Endodermal cell (in vitro differentiated cells): ENCODE measurements around the gene CLEC11A. TPM values are rescaled to one million over a fixed set of nuclear protein-coding genes. Genes with fewer than 3 reads are reported as not detected.

Experiments used
- DNase-seq: peaks from one replicate; pipeline ENCODE4 v3.0.0-alpha.2; 2017
- H3K27ac ChIP-seq: 2 replicates; pipeline ENCODE4 v1.5.1; 2013; ENCODE audit warnings: mild to moderate bottlenecking, low read depth, low read length, moderate library complexity
- H3K27me3 ChIP-seq: 2 replicates; pipeline ENCODE4 v1.6.1; 2013; ENCODE audit warnings: mild to moderate bottlenecking, low read length, moderate library complexity; ENCODE audit not compliant: insufficient read depth, control insufficient read depth, poor library complexity, severe bottlenecking
- H3K36me3 ChIP-seq: 2 replicates; pipeline ENCODE4 v1.7.0; 2013; ENCODE audit warnings: mild to moderate bottlenecking, low read length, moderate library complexity; ENCODE audit not compliant: control insufficient read depth, insufficient read depth
- H3K4me1 ChIP-seq: one replicate; pipeline ENCODE4 v1.7.0; 2013; ENCODE audit warnings: low read length; ENCODE audit not compliant: control insufficient read depth, insufficient read depth
- H3K4me3 ChIP-seq: 2 replicates; pipeline ENCODE4 v1.5.1; 2013; ENCODE audit warnings: mild to moderate bottlenecking, low read length, moderate library complexity
- H3K9ac ChIP-seq: 2 replicates; pipeline ENCODE4 v1.6.1; 2013; ENCODE audit warnings: mild to moderate bottlenecking, low read length, moderate library complexity; ENCODE audit not compliant: poor library complexity, severe bottlenecking; ENCODE audit errors: extremely low read depth
- H3K9me3 ChIP-seq: 2 replicates; pipeline ENCODE4 v1.6.1; 2013; ENCODE audit warnings: mild to moderate bottlenecking, low read length, moderate library complexity; ENCODE audit not compliant: control insufficient read depth
- H3K27ac Mint-ChIP-seq: 2 replicates; pipeline ENCODE4 v1.8.0; 2020; ENCODE audit warnings: mixed read lengths
- H3K27me3 Mint-ChIP-seq: 2 replicates; pipeline ENCODE4 v1.8.0; 2021; ENCODE audit warnings: mild to moderate bottlenecking, mixed read lengths; ENCODE audit not compliant: insufficient read depth
- H3K36me3 Mint-ChIP-seq: 2 replicates; pipeline ENCODE4 v1.8.0; 2020; ENCODE audit warnings: low read depth, mixed read lengths
- H3K4me1 Mint-ChIP-seq: 2 replicates; pipeline ENCODE4 v1.8.0; 2020; ENCODE audit warnings: mixed read lengths
- H3K4me3 Mint-ChIP-seq: 2 replicates; pipeline ENCODE4 v1.8.0; 2020; ENCODE audit warnings: mild to moderate bottlenecking, moderate library complexity, mixed read lengths
- H3K9me3 Mint-ChIP-seq: 2 replicates; pipeline ENCODE4 v1.8.0; 2020; ENCODE audit warnings: mild to moderate bottlenecking, mixed read lengths
- WGBS, 2 experiments: methylation state at CpG; one replicate each; pipeline versions ENCODE4 v1.1.5 to v1.1.7; 2013; ENCODE audit warnings: missing lambda C conversion rate in 2 of 2, mixed read lengths in 1 of 2; ENCODE audit not compliant: insufficient coverage in 1 of 2, insufficient read length in 1 of 2; 5-methylcytosine and 5-hydroxymethylcytosine counted together
- total RNA-seq, 2 donors: library from RNA; stranded (reverse); fragmentation: NEBNext Ultra II Directional in 1 of 2; extraction: Animal tissue kit (Norgen Biotek cat#: 25700) in 1 of 2; gene quantifications; 2 replicates in 1 of 2; 3 replicates in 1 of 2; pipeline ENCODE4 v1.2.1, GENCODE V29; 2021
- TF ChIP-seq, protein P1 (sequence below): fragments of 200-600 bp; sonication (generic); conservative IDR thresholded peaks from 2 replicates; pipeline ENCODE4 v1.5.0; 2021; ENCODE audit warnings: antibody characterized with exemption, mild to moderate bottlenecking

The CLEC11A gene
- total RNA-seq, 2 donors from 2014 or later: 4.0 to 6.2 TPM

DNA sequence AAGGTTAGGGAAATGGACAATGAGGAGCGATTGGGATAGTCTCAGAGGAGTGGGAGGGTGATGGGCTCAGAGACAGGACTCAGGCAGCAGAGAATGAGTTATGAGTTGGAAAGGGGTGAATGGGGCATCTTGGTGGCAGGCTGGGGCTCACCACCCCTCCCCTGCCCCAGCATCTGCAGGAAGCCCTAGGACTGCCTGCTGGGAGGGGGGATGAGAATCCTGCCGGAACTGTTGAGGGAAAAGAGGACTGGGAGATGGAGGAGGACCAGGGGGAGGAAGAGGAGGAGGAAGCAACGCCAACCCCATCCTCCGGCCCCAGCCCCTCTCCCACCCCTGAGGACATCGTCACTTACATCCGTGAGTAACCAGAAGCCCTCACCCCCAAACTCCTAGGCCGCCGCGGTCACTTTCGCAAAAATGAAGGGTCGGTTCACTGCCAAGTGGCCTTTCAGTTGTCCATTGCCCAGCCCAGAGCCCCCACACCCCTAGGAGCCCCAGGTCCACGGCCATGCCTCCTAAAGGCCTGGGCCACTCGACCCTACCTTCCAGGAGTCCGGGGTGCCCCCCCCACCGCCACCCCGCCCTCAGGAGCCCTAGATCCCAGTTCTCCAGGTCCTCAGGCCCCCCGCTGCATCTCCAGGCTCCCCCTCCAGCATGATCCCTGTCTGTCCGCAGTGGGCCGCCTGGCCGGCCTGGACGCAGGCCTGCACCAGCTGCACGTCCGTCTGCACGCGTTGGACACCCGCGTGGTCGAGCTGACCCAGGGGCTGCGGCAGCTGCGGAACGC is 764 bp downstream of the CLEC11A start:
- Mint-ChIP-seq H3K27me3 (peaks cover 57% of the 10 kb centered on the region), H3K27ac (no peak overlapping the region), H3K9me3 (peaks cover 1% of the 10 kb centered on the region), H3K4me3 (peak overlapping the region; percentile 78), H3K36me3 (no peaks in the 10 kb centered on the region), H3K4me1 (peaks cover 8% of the 10 kb centered on the region)
- WGBS, 2 experiments: 47 to 50% methylated on average over 14 to 30 of the region's 31 CpGs
- no peaks in the 10 kb centered on the region for H3K4me1 ChIP-seq
- TF ChIP-seq, protein P1, sequence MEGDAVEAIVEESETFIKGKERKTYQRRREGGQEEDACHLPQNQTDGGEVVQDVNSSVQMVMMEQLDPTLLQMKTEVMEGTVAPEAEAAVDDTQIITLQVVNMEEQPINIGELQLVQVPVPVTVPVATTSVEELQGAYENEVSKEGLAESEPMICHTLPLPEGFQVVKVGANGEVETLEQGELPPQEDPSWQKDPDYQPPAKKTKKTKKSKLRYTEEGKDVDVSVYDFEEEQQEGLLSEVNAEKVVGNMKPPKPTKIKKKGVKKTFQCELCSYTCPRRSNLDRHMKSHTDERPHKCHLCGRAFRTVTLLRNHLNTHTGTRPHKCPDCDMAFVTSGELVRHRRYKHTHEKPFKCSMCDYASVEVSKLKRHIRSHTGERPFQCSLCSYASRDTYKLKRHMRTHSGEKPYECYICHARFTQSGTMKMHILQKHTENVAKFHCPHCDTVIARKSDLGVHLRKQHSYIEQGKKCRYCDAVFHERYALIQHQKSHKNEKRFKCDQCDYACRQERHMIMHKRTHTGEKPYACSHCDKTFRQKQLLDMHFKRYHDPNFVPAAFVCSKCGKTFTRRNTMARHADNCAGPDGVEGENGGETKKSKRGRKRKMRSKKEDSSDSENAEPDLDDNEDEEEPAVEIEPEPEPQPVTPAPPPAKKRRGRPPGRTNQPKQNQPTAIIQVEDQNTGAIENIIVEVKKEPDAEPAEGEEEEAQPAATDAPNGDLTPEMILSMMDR: no peak
- H3K9ac ChIP-seq: no peak overlapping the region
- H3K36me3 ChIP-seq: no peaks in the 10 kb centered on the region
- peak overlapping the region; percentile 77 for H3K4me3 ChIP-seq
- H3K27me3 ChIP-seq: peaks cover 10% of the 10 kb centered on the region
- no peaks in the 10 kb centered on the region for H3K9me3 ChIP-seq
- no peak overlapping the region for H3K27ac ChIP-seq
- DNase-seq: no peak

GRCh38 chr19:50724522-50725217 is 1.5 kb downstream of the CLEC11A start:
- H3K27me3 Mint-ChIP-seq: peaks cover 58% of the 10 kb centered on the region

GRCh38 chr19:50725218-50725910 is 2.2 kb downstream of the CLEC11A start:
- Mint-ChIP-seq H3K36me3 (no peaks in the 10 kb centered on the region), H3K9me3 (peaks cover 1% of the 10 kb centered on the region), H3K4me3 (peak overlapping the region; percentile 78), H3K4me1 (peaks cover 8% of the 10 kb centered on the region), H3K27ac (peak overlapping the region; percentile 68), H3K27me3 (peaks cover 55% of the 10 kb centered on the region)
- peaks cover 10% of the 10 kb centered on the region for H3K27me3 ChIP-seq
- TF ChIP-seq, protein P1: no peak
- H3K9ac ChIP-seq: peak overlapping the region; percentile 0
- H3K4me1 ChIP-seq: no peaks in the 10 kb centered on the region
- H3K9me3 ChIP-seq: no peaks in the 10 kb centered on the region
- 46 to 49% methylated on average over 40 to 52 of the region's 52 CpGs for WGBS, 2 experiments
- DNase-seq: no peak
- H3K27ac ChIP-seq: no peak overlapping the region
- peak overlapping the region; percentile 70 for H3K4me3 ChIP-seq
- H3K36me3 ChIP-seq: no peaks in the 10 kb centered on the region

More at GRCh38 chr19:50724522-50725217, 1.5 kb downstream of the CLEC11A start:
- Histone ChIP-seq H3K9me3 (no peaks in the 10 kb centered on the region), H3K27me3 (peaks cover 10% of the 10 kb centered on the region), H3K27ac (no peak overlapping the region), H3K9ac (no peak overlapping the region), H3K4me3 (peak overlapping the region; percentile 77), H3K36me3 (no peaks in the 10 kb centered on the region), H3K4me1 (no peaks in the 10 kb centered on the region)
- peak overlapping the region; percentile 78 for H3K4me3 Mint-ChIP-seq
- peaks cover 8% of the 10 kb centered on the region for H3K4me1 Mint-ChIP-seq
- TF ChIP-seq, protein P1: peak; percentile 92
- H3K27ac Mint-ChIP-seq: peak overlapping the region; percentile 95
- peak; percentile 100 for DNase-seq
- 39 to 49% methylated on average over 43 to 64 of the region's 65 CpGs for WGBS, 2 experiments
- no peaks in the 10 kb centered on the region for H3K36me3 Mint-ChIP-seq
- peaks cover 1% of the 10 kb centered on the region for H3K9me3 Mint-ChIP-seq
